Activated CD4-positive, alpha-beta T cell treated with anti-CD3 and anti-CD28 coated beads, Interleukin-2, amount 10 ng/mL, durations not matched to agents 24 days and 14 days (primary cell): ENCODE data around the gene PLEKHH2. TPM values are rescaled to one million over a fixed set of nuclear protein-coding genes. Genes with fewer than 3 reads are reported as not detected.
"Not testable (repeated sequence)": the region's sequence is repeated elsewhere in the genome, so short reads cannot be mapped to it uniquely, and the experiment has no call there.

Experiments used
- DNase-seq: peaks from one replicate; pipeline ENCODE4 v3.0.0; 2022
- H3K27ac Mint-ChIP-seq: one replicate; pipeline ENCODE4 v1.8.0; 2022; ENCODE audit warnings: mild to moderate bottlenecking, mixed read lengths
- H3K27me3 Mint-ChIP-seq: one replicate; pipeline ENCODE4 v1.8.0; 2022; ENCODE audit warnings: mixed read lengths
- H3K36me3 Mint-ChIP-seq: one replicate; pipeline ENCODE4 v1.8.0; 2022; ENCODE audit warnings: low read depth, mild to moderate bottlenecking, mixed read lengths
- H3K4me1 Mint-ChIP-seq: one replicate; pipeline ENCODE4 v1.8.0; 2021; ENCODE audit warnings: mixed read lengths
- H3K4me3 Mint-ChIP-seq: one replicate; pipeline ENCODE4 v1.8.0; 2022; ENCODE audit warnings: mild to moderate bottlenecking, moderate library complexity, mixed read lengths
- H3K9me3 Mint-ChIP-seq: one replicate; pipeline ENCODE4 v1.8.0; 2021; ENCODE audit warnings: mixed read lengths
- intact Hi-C: fragments of 100-400 bp; cut with micrococcal nuclease; formaldehyde crosslinking; loops from one replicate; pipeline ENCODE4 v1.15.1; 2023
- total RNA-seq: library from RNA; stranded (reverse); gene quantifications from 2 replicates; pipeline ENCODE4 v1.2.3, GENCODE V29; 2022

PLEKHH2 gene
- total RNA-seq: 0.52 and 0.65 TPM in 2 replicates

- DNase-seq: peak; percentile 95
- intact Hi-C loops: loop anchor here (5.0 kb wide), 1 partner anchor 135 kb away; the partner anchor contains the start of gene DYNC2LI1
- Mint-ChIP-seq H3K4me3 (peak within 1 kb of the TSS; percentile 85), H3K36me3 (no peaks in the 10 kb centered on the region), H3K9me3 (peaks cover 4% of the 10 kb centered on the region), H3K27ac (peak within 1 kb of the TSS; percentile 6), H3K27me3 (peaks cover 48% of the 10 kb centered on the region), H3K4me1 (peaks cover 10% of the 10 kb centered on the region)
These were observed at the start of gene PLEKHH2 for GRCh38 chr2:43637030-43637803. TSS of gene PLEKHH2 (plus strand) at chr2:43637260. CDS start at chr2:43644674, 7,414 bp downstream.

DNA sequence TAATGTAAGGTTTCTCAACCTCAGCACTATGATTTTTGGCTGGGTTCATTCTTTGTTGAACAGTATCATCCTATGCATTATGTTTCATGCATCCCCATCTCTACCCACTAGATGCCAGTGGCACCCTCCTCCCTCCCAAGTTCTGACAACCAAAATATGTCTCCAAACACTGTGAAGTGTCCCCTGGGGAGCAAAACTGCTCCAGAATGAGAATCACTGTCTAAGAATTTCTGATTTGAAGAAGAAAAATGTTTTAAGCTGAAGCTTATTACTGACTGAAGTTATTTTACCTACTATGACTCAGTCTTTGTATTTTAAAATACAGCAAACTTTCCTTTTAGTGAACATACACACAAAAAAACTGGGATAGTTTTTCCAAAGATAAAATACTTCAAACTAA lies 44.6 kb upstream of the PLEKHH2 start:
- Mint-ChIP-seq H3K27me3 (no peaks in the 10 kb centered on the region), H3K36me3 (peaks cover 30% of the 10 kb centered on the region), H3K4me1 (peaks cover 24% of the 10 kb centered on the region), H3K9me3 (no peaks in the 10 kb centered on the region), H3K4me3 (no peak overlapping the region), H3K27ac (no peak overlapping the region)
- intact Hi-C loops: no loop called here
- DNase-seq: no peak

GRCh38 chr2:43593254-43593653 lies 43.8 kb upstream of the PLEKHH2 start:
- Mint-ChIP-seq H3K27ac (no peak overlapping the region), H3K27me3 (no peaks in the 10 kb centered on the region), H3K36me3 (peaks cover 24% of the 10 kb centered on the region), H3K4me1 (peaks cover 28% of the 10 kb centered on the region), H3K9me3 (no peaks in the 10 kb centered on the region), H3K4me3 (peak overlapping the region; percentile 22)
- intact Hi-C loops: no loop called here
- DNase-seq: no peak

GRCh38 chr2:43594875-43595274 lies 42.2 kb upstream of the PLEKHH2 start:
- H3K4me1 Mint-ChIP-seq: peaks cover 28% of the 10 kb centered on the region
- peak overlapping the region; percentile 99 for H3K27ac Mint-ChIP-seq
- H3K9me3 Mint-ChIP-seq: no peaks in the 10 kb centered on the region
- DNase-seq: no peak
- intact Hi-C loops: loop anchor here (2.0 to 5.0 kb wide), 3 partner anchors 368 to 464 kb away; partner anchors contain the start of genes LRPPRC and ZFP36L2
- peaks cover 20% of the 10 kb centered on the region for H3K36me3 Mint-ChIP-seq
- H3K4me3 Mint-ChIP-seq: peak overlapping the region; percentile 98
- no peaks in the 10 kb centered on the region for H3K27me3 Mint-ChIP-seq

- H3K4me3 Mint-ChIP-seq: peak within 1 kb of the TSS; percentile 98
- H3K27me3 Mint-ChIP-seq: no peaks in the 10 kb centered on the region
- peak; percentile 99 for DNase-seq
- H3K9me3 Mint-ChIP-seq: no peaks in the 10 kb centered on the region
- intact Hi-C loops: loop anchor here (2.0 to 5.0 kb wide), 3 partner anchors 369 to 465 kb away; partner anchors contain the start of genes LRPPRC and ZFP36L2
- peak within 1 kb of the TSS; percentile 99 for H3K27ac Mint-ChIP-seq
- H3K36me3 Mint-ChIP-seq: peaks cover 14% of the 10 kb centered on the region
- H3K4me1 Mint-ChIP-seq: peaks cover 28% of the 10 kb centered on the region
These were observed 41.3 kb upstream of the PLEKHH2 start, which contains the start of gene THADA for GRCh38 chr2:43595603-43596412. TSS of gene THADA (minus strand) at chr2:43596038. CDS start at chr2:43592392, 3,646 bp downstream.

DNA sequence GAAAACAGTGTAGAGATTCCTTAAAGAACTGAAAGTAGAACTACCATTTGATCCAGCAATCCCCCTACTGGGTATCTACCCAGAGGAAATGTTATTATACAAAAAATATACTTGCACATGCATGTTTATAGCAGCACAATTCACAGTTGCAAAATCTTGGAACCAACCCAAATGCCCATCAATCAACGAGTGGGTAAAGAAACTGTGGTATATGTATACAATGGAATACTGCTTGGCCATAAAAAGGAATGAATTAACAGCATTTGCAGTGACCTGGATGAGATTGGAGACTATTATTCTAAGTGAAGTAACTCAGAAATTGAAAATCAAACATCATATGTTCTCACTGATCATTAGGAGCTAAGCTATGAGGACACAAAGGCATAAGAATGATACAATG lies 36.5 kb upstream of the PLEKHH2 start:
- H3K36me3 Mint-ChIP-seq, H3K27ac Mint-ChIP-seq, H3K27me3 Mint-ChIP-seq, H3K9me3 Mint-ChIP-seq, H3K4me3 Mint-ChIP-seq, intact Hi-C loops: not testable (repeated sequence)
- peaks cover 22% of the 10 kb centered on the region for H3K4me1 Mint-ChIP-seq
- DNase-seq: peak; percentile 37

DNA sequence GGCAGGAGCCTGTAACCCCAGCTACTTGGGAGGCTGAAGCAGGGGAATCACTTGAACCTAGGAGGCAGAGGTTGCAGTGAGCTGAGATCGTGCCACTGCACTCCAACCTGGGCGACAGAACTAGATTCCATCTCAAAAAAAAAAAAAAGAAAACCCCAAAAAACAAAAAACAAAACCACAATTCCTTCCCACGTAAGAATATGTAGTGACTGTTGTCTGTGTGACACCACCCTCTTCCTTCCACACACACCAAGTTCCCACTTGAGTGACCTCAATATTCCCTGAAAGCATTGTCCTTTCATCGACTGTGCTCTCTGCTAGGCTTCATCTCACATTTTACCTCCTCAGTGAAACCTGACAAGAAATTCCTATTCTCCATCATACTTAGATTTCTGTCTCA lies 32.4 kb upstream of the PLEKHH2 start:
- peak overlapping the region; percentile 17 for H3K4me3 Mint-ChIP-seq
- no peaks in the 10 kb centered on the region for H3K36me3 Mint-ChIP-seq
- H3K4me1 Mint-ChIP-seq: peaks cover 11% of the 10 kb centered on the region
- intact Hi-C loops: no loop called here
- no peaks in the 10 kb centered on the region for H3K9me3 Mint-ChIP-seq
- DNase-seq: peak; percentile 56
- no peak overlapping the region for H3K27ac Mint-ChIP-seq
- H3K27me3 Mint-ChIP-seq: no peaks in the 10 kb centered on the region

DNA sequence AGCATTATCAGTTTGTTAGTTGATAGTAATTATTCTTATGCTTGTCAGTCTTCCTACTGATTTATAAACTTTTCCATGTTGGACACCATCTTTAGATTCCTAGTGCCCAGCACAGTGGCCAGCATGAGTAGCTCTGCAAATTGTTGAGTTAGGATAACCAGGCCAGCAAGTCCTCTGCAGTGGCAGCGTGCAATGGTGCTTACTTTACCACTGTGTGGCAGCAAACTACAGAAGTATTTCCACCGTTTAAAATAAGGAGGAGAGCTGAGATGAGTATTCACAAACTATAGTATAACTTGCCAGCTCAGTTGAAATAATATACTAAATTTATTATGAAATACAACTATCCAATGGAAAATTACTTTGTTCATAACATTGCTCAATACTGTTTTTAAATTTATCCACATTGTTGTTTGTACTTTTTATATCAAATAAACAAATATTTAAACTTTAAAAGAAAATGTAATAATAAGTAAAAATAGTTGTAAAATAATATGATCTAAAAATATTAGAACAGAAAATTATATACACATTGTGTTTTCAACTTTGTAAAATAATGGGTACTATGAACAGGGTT lies 31.9 kb upstream of the PLEKHH2 start:
- peak overlapping the region; percentile 17 for H3K4me3 Mint-ChIP-seq
- intact Hi-C loops: no loop called here
- H3K36me3 Mint-ChIP-seq: no peaks in the 10 kb centered on the region
- H3K9me3 Mint-ChIP-seq: no peaks in the 10 kb centered on the region
- DNase-seq: peak; percentile 75
- no peak overlapping the region for H3K27ac Mint-ChIP-seq
- H3K27me3 Mint-ChIP-seq: no peaks in the 10 kb centered on the region
- H3K4me1 Mint-ChIP-seq: peaks cover 11% of the 10 kb centered on the region

- no peak overlapping the region for H3K4me3 Mint-ChIP-seq
These were observed 31.2 kb upstream of the PLEKHH2 start for GRCh38 chr2:43605851-43606250.

DNA sequence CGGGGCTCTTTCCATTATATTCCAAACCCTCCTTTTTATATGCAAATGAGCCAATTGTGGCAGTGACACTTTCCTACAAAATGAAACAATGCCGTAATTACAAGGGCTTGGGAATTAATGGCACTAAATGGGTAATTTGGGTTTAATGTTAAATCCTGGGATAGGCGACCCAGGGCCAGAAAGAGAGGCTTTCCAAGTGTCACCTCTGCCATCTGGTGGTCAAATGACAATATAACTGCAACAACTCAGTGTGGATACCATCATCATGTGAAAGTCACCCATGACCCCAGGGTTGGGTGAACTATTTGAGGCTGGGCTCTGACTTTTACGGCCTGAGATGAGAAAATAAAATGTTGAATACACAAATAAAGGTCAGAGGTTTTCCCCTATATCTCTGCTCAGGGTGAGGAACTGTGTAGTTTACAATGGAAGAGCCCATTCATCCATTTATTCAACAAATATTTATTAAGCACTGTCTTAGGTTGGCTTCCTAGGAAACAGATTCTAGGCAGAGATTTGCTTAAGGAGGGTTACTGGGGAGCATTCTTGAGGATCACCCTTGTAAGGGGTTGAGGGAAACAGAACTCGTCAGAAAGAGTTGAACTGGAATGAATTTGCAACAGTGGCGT lies 27.7 kb upstream of the PLEKHH2 start:
- intact Hi-C loops: loop anchor here (1.0 kb wide), 2 partner anchors 662 to 782 kb away; no protein-coding TSS in a partner anchor
- H3K27ac Mint-ChIP-seq: no peak overlapping the region
- peaks cover 1% of the 10 kb centered on the region for H3K27me3 Mint-ChIP-seq
- H3K4me1 Mint-ChIP-seq: peaks cover 9% of the 10 kb centered on the region
- no peaks in the 10 kb centered on the region for H3K36me3 Mint-ChIP-seq
- no peak overlapping the region for H3K4me3 Mint-ChIP-seq
- no peaks in the 10 kb centered on the region for H3K9me3 Mint-ChIP-seq
- peak; percentile 82 for DNase-seq

More at GRCh38 chr2:43605851-43606250, 31.2 kb upstream of the PLEKHH2 start:
- Mint-ChIP-seq H3K27ac (no peak overlapping the region), H3K9me3 (no peaks in the 10 kb centered on the region), H3K36me3 (no peaks in the 10 kb centered on the region), H3K4me1 (peaks cover 11% of the 10 kb centered on the region), H3K27me3 (no peaks in the 10 kb centered on the region)
- peak; percentile 31 for DNase-seq
- intact Hi-C loops: no loop called here

- Mint-ChIP-seq H3K4me3 (no peak overlapping the region), H3K27ac (no peak overlapping the region), H3K9me3 (no peaks in the 10 kb centered on the region), H3K27me3 (peaks cover 1% of the 10 kb centered on the region), H3K4me1 (peaks cover 2% of the 10 kb centered on the region), H3K36me3 (no peaks in the 10 kb centered on the region)
- DNase-seq: peak; percentile 43
- intact Hi-C loops: loop anchor here (5.0 to 10.0 kb wide), 2 partner anchors 162 to 264 kb away; partner anchors contain the start of gene DYNC2LI1
These were observed 26.7 kb upstream of the PLEKHH2 start for GRCh38 chr2:43610361-43610760.

- Mint-ChIP-seq H3K4me3 (no peak overlapping the region), H3K27ac (no peak overlapping the region), H3K4me1 (peaks cover 2% of the 10 kb centered on the region), H3K9me3 (no peaks in the 10 kb centered on the region), H3K36me3 (no peaks in the 10 kb centered on the region), H3K27me3 (peaks cover 4% of the 10 kb centered on the region)
- peak; percentile 91 for DNase-seq
- intact Hi-C loops: loop anchor here (5.0 to 10.0 kb wide), 2 partner anchors 160 to 263 kb away; partner anchors contain the start of gene DYNC2LI1
These were observed 24.8 kb upstream of the PLEKHH2 start for GRCh38 chr2:43611987-43612894.
